Lower leg skin (tissue), 3 donors: ENCODE data around the gene KCTD10.

ENCODE experiments used
- CTCF ChIP-seq, 3 donors: fragments of 450-650 bp; IDR thresholded peaks; one replicate each; pipeline ENCODE4 v1.5.1; 2016; ENCODE audit warnings: antibody characterized with exemption in 3 of 3, mild to moderate bottlenecking in 3 of 3, moderate library complexity in 2 of 3
- POLR2A ChIP-seq, 2 donors: fragments of 450-650 bp; IDR thresholded peaks; one replicate each; pipeline ENCODE4 v1.6.1; 2016 to 2017; ENCODE audit warnings: antibody characterized with exemption in 2 of 2, mild to moderate bottlenecking in 1 of 2, moderate library complexity in 1 of 2

GRCh38 chr12:109479761-109480160 is 2.7 kb upstream of the KCTD10 start:
- TF ChIP-seq CTCF (IDR thresholded peaks at IDR 0.05) = no peak
- no peak for TF ChIP-seq POLR2A (IDR thresholded peaks at IDR 0.05)
